HG03469 (cell line): ENCODE data around the gene C15orf39.
"Not testable (repeated sequence)": the region's sequence is repeated elsewhere in the genome, so short reads cannot be mapped to it uniquely, and the experiment has no call there.

Experiments
- ATAC-seq: cut with Tn5 transposase; IDR thresholded peaks from one replicate; pipeline ENCODE4 v1.9.1; 2021; ENCODE audit warnings: mild to moderate bottlenecking, moderate library complexity, moderate number of reproducible peaks; ENCODE audit not compliant: unreplicated experiment

The C15orf39 gene

DNA sequence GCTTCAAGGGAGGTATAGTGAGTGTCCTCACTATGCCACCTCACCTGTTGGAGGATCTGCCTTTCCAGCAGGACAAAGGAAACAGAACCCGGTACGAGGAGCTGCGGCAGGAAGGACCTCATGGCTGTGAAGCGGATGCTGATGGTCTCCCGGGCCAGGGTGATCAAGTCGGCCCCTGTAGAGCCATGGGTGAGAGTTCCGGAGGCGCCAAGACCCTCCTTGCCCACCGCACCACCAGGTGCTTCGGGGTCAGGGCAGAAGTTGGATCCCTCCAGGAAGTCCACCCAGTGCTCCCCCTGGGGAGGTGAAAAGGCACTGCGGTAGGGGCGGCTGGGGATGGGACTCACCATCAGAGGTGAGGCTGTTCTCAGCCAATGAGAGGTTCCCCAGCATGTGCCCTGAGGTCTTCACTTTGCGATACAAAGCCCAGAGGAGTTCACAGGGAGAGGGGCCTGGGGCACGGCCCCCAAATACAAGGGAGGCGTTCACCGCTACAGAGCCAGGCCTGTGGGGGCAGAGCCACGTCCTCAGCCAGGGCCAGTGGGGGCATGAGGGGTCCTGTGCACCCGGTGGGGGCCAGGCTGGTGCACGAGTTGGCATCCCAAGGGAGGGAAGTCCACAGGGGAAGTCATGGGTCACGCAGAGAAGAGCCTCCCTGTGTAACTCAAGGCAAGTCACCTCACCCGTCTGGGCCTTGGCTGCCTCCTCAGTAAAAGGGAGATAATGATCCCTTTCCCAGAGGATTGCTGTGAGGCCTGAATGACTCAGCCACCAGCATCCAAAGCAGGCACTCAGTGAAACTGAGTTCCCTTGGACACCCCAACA is 27.7 kb downstream of the C15orf39 start:
- no peak for ATAC-seq

DNA sequence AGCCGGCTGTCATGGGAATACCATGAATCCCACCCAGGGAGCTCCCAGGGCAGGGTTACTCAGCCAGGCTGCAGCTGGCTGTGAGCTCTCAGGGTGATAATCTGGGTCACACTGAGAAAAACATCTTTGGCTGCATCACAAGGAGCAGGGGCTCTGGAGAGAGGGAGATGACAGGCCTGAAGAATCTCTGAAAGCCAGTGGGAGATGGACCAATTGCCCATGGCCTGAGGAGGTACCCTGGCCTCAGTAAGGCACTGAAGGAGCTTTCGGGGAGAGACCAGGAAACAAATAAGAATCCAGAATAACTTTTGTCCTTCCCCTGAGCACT is 28.3 kb downstream of the C15orf39 start:
- ATAC-seq = no peak

DNA sequence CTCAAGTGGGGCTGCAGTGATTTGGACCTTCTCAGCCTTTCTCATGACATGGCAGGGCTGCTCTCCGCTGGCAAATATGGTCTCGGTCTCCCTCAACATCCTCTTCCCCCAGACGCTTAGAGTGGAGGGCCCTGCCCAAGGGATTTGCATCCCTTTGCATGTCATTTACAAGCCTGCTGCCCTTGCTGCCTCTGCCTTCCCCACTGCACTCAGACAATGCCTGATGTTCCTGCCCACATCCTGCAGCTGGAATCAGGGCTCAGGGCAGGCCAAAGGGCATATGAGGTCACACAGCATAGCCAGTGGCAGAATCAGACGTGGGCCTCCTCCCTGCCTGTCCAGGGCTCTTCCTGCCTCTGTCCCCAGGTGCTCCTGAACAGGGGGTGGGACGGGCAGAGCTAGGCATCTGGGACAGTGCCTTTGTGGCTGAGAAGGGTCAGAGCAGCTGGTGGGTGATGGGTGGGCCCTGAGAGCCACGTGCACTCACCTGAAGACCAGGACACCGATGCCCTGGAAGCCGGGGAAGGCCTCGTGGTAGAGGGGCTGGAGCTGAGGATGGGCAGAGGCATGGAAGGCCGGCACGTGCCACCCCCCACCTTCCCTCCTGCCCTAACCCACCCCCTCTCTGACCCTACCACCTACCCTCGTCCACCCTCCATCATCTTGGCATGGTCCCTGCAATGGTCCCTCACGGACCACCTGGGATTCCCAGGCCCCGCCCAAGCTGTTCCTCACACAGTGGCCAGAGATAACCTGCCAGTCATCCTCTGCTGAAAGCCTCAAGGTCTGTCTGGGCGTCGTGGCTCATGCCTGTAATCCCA is 29.1 kb downstream of the C15orf39 start:
- no peak for ATAC-seq

DNA sequence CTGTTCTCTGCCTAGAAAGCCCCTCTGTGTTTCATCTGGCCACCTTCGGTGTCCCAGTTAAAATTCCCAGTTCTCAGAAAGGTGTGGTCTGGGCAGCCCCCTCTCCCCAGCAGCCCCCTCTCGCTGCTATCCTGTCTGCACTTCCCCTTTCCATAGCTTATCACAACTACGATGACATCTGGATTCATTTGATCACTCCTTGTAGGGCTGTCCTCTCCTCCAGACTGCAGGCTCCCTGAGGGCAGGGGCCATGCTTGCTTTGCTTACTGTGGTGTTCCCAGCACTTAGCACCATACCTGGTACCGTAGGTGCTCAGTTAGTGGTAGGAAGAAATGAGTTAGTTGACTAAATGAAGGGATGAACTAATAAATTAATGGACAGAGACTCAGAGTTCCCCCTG is 30.2 kb downstream of the C15orf39 start:
- ATAC-seq = no peak

DNA sequence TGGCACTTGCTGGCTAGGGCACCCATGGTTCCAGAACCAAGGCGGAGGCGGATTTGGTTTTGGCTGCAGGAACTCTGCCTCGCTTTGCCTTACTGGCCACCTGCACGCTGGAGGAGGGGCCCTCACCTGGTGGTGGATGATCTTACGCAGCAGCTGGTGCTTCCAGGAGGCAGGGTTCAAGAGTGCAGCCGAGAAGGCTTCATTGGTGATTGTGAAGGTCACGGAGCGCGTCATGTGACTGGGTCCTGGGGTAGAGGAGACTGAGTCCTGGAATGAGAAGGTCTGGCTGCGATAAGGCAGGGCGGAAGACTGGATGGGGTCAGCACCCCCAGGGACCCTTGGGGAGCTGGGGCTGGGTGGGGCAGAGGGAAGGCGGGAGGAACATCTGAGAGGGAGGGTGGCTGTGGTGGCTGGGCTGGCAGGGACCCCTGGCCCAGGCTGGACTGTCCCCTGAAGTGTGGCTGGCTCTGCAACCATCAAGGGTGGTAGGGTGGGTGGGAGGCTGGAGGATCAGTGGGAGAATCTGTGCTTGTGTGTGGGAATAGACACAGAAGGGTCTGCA is 30.7 kb downstream of the C15orf39 start:
- no peak for ATAC-seq

DNA sequence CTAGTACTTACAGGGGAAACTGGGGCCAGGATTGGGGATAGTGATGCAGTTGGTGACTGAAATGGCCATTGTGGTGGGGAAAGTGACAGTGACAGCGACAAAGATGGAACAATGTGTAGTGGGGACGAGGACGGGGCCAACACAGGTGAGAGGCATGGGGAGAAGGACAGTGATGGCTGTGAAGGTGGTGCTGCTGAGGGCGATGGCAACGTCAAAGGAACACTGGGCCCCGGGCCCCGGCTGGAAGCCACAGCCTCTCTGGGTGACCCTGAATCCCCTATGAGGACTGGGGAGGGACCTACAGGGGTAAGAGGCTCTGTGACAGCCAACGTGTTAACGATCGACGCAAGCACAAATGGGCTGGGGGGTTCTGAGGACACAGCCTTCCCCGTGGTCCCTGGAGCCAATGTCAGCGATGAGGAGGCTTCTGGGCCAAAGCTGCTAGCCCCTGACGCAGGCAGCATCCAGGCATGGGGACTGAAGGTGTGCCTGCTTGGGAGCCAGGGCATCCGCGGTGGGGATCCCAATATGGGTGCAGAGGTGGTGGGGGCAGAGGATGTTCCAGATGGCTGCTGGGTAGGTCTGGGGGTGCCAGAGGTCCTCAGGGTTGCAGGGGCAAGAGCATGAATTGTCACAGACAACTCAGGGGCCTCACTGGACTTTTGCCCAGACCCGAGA is 31.3 kb downstream of the C15orf39 start:
- ATAC-seq = no peak

DNA sequence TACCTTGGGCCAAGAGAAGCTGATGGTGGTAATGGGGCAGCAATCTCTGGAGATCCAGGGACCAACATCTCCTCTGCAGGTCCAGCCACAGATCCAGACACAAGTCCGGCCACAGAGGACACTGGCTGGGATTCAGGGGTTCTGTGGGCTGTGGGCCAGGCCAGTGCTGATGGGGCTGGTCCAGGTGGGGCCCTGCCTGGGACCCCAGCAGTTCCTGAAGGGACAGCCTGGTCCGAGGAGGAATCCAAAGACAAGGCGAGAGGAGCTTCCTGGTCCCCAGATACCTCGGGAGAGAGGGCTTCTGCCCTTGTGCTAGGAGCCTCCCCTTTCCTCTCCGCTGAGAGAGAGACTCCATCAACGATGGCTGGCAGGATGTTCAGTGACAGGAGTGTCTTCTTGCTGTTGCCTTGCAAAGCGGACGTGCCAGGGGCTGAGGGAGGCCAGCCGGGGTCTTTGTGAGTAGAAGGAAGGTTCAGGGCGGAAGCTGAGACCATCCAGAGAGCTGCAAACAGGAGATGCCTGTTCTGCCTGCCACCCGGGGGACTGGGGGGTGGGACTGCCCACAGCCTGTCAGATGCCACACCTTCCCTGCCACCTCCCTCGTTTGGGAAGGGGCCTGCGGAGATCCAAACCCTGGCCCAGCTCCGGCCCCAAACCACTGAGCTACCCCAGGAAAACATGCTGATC is 32.0 kb downstream of the C15orf39 start:
- ATAC-seq = no peak

DNA sequence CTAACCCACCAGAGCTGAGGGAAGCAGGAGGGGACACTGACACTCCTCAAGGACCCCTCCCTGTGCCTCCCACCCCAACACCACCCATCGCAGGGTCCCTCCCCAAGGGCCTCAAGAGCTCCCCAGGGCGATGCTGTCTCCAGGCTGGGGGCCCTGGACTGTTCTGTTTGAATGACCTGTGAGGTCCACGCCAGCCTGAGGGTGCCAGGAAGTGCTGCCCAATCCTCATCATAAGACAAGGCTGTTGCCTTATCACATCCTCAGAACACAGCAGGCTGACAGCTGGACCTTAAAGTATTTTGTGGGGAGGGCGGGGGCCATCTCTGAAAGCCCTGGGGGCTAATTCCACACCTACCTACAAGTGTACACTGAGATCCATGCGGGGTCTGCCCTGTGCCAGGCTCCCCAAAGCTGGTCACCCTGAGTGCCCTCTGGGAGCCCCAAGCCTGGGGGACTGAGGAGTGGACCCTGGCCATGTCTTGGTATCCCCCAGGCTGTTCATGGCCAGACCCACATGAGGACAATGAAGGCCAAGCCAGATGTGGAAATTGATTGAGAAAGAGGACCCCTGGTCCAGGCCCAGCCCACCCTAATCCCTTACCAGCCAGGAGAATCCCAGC is 32.6 kb downstream of the C15orf39 start:
- no peak for ATAC-seq

DNA sequence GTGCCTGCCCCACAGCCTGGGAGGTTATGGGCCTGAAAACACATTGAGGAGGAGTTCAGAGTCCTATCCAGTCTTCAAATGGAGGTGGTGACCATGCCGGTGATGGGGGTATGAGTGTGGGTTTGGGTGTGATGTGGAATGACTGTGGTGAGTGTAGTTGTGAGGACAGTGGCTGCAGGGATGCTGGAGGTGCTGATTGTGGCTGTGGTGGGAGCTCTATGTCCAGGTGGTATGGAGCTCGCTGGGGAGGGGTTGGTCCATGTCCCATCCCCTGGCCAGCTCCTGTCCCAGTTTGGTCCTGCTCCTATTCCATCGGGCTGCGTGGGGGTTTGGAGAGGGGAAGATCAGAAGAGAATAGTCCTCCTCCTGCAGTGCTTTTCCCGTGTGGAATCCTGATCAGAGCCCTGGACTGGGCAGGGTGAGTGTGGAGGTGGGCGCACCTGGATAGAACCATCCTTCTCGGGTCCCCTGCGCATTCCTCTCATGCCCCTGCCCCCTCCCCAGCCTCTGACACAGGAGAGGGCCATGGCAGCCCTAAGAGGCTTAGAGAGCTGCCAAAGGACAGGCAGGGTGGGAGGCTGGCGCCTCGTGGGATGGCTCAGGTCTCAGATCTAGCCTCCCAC is 33.5 kb downstream of the C15orf39 start:
- no peak for ATAC-seq

DNA sequence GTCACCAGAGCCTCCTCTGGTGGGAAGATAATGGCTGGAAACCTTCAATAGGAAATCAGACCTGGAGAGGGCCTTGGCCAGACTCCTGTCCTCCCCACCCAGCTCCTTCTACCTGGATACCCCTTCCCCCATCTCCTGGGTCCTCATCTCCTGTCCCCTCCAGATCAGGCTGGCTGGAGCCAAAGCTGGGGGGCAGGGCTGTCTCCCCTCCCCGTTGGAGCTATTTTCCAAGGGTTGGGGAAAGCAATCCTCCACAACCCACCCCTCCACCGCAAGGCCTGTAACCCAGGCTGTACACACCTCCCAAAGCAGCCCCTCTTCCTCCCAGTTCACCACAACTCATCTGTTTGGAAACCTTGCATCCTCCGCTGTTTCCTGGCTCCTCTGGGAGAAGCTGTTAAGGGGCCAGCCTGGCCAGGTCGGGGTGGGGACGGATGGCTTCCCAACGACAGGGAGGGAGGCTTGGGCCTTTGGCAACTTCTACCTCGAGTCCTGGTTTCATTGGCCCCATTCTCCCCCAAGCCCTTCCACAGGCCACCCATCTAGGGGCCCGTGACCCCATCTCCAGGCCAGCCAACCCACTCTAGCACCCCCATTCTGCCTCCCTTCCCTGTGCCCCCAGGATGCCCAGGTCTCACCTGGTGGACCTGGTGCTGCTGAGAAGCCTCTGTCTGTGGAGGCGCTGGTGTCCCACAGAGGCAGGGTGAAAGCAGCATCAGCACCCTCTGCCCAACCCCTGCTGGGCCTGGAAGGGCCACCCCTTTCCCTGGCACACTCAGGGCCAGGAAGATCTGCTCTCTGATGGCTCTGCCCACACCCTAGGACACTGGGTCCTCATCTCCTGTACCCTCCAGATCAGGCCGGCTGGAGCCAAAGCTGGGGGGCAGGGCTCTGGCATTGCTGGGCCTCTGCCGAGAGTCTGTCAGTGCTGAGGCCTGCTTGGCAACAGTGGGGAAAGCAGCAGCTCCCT is 34.4 kb downstream of the C15orf39 start:
- ATAC-seq = no peak

DNA sequence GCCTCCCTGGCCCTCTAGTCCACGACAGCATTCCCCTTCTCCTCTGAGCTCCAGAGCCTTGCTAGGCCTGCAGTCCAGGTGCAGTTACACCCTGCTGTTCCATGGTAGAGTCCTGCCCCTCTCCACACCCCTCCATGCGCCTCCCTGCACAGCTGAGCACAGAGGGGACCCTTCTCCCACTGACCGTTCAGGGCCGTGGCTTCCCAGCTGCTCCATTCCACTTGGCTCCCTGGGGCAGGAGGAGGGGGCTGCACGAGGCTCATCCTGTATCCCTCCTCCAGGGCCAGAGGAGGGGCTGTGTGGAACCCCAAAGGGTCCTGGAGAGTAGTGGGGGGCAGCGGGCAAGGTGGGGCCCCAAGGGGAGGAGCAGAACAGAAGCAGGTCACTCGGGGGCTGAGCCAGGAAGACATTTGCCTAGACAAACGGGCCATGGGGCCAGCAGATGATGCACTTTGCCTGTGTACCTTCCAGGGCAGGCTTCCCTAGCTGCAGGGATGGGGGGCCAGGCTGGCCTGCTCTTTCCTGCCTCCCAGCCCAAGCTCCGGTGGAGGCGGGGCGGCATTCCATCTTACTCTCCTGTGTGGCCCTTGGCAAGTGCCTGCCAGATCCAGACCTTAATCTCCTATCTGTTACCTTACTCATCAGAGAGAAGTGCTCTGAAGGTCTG is 35.8 kb downstream of the C15orf39 start:
- ATAC-seq = no peak

DNA sequence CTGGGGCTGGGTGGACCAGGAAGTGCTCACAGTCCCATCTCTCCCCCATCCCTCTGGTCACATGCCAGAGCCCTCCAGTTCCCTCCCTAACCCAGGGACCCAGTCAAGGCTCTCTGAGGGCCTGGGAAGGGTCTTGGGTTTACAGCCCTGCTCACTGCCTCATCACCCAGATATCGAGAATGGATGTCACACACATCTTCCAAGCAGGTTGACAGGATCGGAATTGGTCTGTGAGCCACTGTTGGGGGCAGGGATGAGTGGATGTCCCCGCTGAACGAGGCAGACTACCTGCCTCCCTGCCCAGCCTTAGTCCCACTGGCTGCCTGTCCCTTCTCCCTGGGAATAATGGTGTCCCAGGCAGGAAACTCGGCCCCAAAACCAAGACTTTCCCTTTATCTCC is 36.5 kb downstream of the C15orf39 start:
- no peak for ATAC-seq

DNA sequence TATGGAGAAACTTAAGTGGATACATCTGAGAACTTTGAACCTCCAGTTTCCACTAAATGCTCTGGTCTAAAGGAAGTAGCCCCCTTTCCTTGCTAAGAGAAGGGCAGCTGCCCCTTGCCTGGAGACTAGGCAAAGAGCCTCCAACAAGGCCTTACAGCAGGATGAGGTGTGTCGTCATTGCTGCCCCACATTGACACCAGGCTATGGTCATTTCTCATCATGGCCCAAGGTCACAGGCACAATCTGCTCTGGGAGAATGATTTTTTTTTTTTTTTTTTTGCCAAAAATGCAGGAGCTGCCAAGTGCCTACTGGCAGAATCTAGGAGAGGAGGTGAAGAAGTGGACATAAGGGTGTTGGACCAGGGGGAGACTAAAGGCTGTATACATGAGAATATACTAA is 44.1 kb downstream of the C15orf39 start:
- not testable (repeated sequence) for ATAC-seq

DNA sequence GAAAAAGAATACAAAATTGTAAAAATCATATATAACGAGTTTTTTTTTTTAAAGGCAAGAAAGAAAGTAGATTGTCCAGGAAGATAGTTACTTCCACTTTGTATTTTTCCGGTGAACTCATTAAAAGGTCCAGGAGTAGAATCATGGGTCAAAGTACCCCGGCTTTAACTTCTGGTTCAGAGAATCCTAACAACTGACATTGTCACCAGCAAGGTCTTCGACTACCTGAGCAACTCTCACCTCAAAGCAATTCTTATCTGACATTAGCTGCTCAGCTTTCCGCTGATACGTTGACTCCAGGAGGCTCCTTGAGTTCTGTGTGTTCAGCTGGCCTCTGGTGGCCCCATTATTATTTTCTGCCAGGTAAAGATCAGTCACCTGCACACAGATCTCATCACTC is 47.3 kb downstream of the C15orf39 start:
- ATAC-seq = not testable (repeated sequence)

DNA sequence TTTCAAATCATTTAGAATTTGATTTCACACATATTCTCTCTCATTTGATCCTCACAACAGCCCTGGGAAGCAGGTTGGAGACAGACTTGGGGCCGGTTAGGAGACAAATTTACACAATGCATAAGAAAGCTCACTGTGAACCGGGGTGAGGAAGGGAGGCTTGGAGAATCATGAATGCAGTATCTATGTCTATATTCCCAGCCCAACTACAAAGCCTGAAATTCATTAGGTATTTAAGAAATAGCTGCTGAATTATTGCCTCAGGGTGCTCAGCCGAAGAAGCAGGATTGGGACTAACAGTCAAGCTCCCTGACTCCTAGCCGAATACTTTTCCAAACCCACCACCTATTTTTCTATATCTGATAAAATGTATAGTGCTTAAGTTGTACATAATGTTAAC is 48.0 kb downstream of the C15orf39 start:
- ATAC-seq = no peak

DNA sequence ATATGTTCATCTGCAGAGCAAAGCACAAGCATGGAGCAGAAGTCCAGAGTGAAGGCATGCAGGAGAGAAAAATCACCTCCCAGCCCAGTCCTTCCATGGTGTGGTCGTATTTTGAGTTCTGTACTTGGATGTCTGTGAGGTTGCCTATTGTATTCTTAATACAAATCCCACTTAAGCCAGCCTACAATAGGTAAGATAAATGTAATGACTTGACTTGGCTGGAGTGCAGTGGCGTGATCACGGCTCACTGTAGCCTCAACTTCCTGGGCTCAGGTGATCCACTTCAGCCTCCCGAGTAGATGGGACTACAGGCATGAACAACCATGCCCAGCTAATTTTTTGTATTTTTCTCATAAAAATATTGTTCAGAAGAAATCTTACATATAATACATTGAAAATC is 49.7 kb downstream of the C15orf39 start:
- not testable (repeated sequence) for ATAC-seq

DNA sequence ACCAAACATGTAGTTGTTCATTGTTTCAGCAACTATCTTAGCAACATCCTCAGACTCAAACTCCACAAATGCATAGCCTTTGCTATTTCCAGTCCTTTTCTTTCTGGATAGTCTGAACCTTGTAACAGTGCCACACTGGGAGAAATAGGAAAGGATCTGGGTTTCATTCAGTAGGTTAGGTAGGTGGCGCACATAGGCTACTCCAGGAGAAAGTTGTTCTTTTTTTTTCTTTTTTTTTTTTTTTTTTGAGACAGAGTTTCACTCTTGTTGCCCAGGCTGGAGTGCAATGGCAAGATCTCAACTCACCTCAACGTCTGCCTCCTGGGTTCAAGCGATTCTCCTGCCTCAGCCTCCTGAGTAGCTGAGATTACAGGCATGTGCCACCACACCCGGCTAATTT is 50.6 kb downstream of the C15orf39 start:
- ATAC-seq = not testable (repeated sequence)

DNA sequence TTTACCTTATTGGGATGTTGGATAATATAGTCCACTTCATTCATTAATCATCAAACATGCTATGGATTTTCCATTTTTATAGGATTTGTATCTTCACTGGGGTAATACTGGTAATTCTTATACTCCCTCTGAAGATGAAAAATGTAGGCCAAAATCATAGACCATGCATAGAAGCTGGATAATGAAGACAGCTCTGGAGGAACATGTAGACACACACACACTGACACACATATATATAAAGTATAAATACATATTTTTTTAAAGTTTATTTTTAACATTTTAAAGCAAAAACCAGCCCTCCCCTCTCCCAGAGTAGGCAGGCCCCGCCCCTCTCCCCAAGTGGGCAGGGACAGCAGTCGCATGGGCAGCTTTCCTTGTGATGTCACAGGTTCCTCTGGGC is 56.4 kb downstream of the C15orf39 start, which contains the start of gene GOLGA6C:
Gene GOLGA6C (plus strand): TSS at position 301 of the 400 bp plus-strand sequence. CDS start 265 bp downstream, outside the sequence.
- not testable (repeated sequence) for ATAC-seq
